IMR-90 (cell line): Measurements from ENCODE around the gene CRYBB2.

Source experiments
- BHLHE40 ChIP-seq: fragments of 150-350 bp; IDR thresholded peaks from 2 replicates; pipeline ENCODE4 v1.6.1; 2016; ENCODE audit warnings: mild to moderate bottlenecking, low read depth, low read length
- POLR2A ChIP-seq: IDR thresholded peaks from 2 replicates; pipeline ENCODE4 v1.6.1; 2012; ENCODE audit warnings: mild to moderate bottlenecking, low read depth, low read length
- RCOR1 ChIP-seq: IDR thresholded peaks from 2 replicates; pipeline ENCODE4 v1.6.1; 2012; ENCODE audit warnings: mild to moderate bottlenecking, low read length, improper control_type of control experiment; ENCODE audit not compliant: insufficient replicate concordance
- USF2 ChIP-seq: fragments of 150-350 bp; IDR thresholded peaks from 2 replicates; pipeline ENCODE4 v1.6.1; 2017; ENCODE audit warnings: mild to moderate bottlenecking, antibody characterized with exemption, low read length, low read depth
- TF ChIP-seq, protein P1 (sequence below): conservative IDR thresholded peaks from 2 replicates; pipeline ENCODE4 v1.5.1; 2012; ENCODE audit warnings: mild to moderate bottlenecking, low read depth, low read length, improper control_type of control experiment

GRCh38 chr22:25212337-25212736, 7.1 kb upstream of the CRYBB2 start:
- TF ChIP-seq, protein P1, sequence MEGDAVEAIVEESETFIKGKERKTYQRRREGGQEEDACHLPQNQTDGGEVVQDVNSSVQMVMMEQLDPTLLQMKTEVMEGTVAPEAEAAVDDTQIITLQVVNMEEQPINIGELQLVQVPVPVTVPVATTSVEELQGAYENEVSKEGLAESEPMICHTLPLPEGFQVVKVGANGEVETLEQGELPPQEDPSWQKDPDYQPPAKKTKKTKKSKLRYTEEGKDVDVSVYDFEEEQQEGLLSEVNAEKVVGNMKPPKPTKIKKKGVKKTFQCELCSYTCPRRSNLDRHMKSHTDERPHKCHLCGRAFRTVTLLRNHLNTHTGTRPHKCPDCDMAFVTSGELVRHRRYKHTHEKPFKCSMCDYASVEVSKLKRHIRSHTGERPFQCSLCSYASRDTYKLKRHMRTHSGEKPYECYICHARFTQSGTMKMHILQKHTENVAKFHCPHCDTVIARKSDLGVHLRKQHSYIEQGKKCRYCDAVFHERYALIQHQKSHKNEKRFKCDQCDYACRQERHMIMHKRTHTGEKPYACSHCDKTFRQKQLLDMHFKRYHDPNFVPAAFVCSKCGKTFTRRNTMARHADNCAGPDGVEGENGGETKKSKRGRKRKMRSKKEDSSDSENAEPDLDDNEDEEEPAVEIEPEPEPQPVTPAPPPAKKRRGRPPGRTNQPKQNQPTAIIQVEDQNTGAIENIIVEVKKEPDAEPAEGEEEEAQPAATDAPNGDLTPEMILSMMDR: no peak
- no peak for TF ChIP-seq POLR2A
- no peak for TF ChIP-seq BHLHE40
- TF ChIP-seq RCOR1: no peak
- no peak for TF ChIP-seq USF2
